HepG2 (cell line): Measurements from ENCODE around the gene CAP2.

Source experiments
- MBNL3 ChIP-seq: fragments of 250-450 bp; sonication (Bioruptor Pico); conservative IDR thresholded peaks from 2 replicates; pipeline ENCODE4 v1.8.0; 2022; ENCODE audit warnings: mild to moderate bottlenecking, inconsistent platforms
- POLR2A ChIP-seq, 2 experiments: IDR thresholded peaks; 2 replicates each; pipeline ENCODE4 v1.6.1; 2011; ENCODE audit warnings: low read depth in 2 of 2, low read length in 2 of 2, mild to moderate bottlenecking in 1 of 2, moderate library complexity in 1 of 2; ENCODE audit not compliant: insufficient read depth in 1 of 2
- SP1 ChIP-seq, 2 experiments: fragments of 450-650 bp in 1 of 2; sonication (generic) in 1 of 2; formaldehyde crosslinking in 1 of 2; IDR thresholded peaks; 2 replicates each; pipeline versions ENCODE4 v1.4.0 to v1.6.1; 2016 to 2020; ENCODE audit warnings: missing genetic modification reagents in 1 of 2
- TBL1XR1 ChIP-seq: fragments of 150-350 bp; IDR thresholded peaks from 2 replicates; pipeline ENCODE4 v1.6.1; 2014; ENCODE audit warnings: borderline replicate concordance, low read length; ENCODE audit not compliant: partially characterized antibody
- ZBTB21 ChIP-seq: sonication (generic); formaldehyde crosslinking; IDR thresholded peaks from 2 replicates; pipeline ENCODE4 v1.4.0; 2020; ENCODE audit warnings: missing genetic modification reagents
- ZNF232 ChIP-seq: sonication (generic); formaldehyde crosslinking; IDR thresholded peaks from 2 replicates; pipeline ENCODE4 v1.4.0; 2020; ENCODE audit warnings: missing genetic modification reagents, borderline replicate concordance
- TF ChIP-seq, protein P1 (sequence below): sonication (generic); formaldehyde crosslinking; IDR thresholded peaks from 2 replicates; pipeline ENCODE4 v1.8.1; 2023; ENCODE audit warnings: mild to moderate bottlenecking, inconsistent platforms, moderate library complexity, missing genetic modification reagents, borderline replicate concordance

DNA sequence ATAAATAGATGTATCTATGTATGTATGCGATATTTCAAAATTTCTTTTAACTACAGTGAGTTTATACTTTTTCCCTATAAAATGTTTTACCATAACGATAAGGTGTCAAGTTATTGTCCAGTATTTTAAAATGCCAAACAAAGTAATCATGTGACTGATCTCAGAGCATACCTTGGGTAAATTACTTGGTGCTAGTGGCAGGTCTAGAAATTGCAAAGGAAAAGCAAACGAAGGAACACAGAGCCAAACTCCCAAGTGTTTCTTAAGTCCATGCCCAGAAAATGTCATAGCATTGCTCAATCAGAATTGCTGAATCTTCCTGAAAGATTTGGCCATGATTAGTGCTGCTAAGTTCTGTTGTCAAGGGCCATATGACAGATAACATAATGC is 77.5 kb downstream of the CAP2 start:
- TF ChIP-seq ZNF232 (CRISPR knock-in tag) (no peak), TBL1XR1 (no peak), SP1 (IDR thresholded peaks at IDR 0.05) (no peak), SP1 (CRISPR knock-in tag; IDR thresholded peaks at IDR 0.05) (no peak), ZBTB21 (CRISPR knock-in tag) (no peak), MBNL3 (no peak), POLR2A (IDR thresholded peaks at IDR 0.05; ENCODE audit: insufficient read depth in 1 of 2, low read depth in 2 of 2, low read length in 2 of 2) (no peak)
- TF ChIP-seq, protein P1, sequence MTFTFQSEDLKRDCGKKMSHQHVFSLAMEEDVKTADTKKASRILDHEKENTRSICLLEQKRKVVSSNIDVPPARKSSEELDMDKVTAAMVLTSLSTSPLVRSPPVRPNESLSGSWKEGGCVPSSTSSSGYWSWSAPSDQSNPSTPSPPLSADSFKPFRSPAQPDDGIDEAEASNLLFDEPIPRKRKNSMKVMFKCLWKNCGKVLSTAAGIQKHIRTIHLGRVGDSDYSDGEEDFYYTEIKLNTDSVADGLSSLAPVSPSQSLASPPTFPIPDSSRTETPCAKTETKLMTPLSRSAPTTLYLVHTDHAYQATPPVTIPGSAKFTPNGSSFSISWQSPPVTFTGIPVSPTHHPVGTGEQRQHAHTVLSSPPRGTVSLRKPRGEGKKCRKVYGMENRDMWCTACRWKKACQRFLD (CRISPR knock-in tag), result no peak
